Loucy (cell line): ENCODE measurements around the gene DOCK8.
A peak's percentile ranks its signal among the peaks of the same experiment; 100 is the strongest.

ENCODE experiments used
- H2AFZ ChIP-seq: fragments of 200-600 bp; sonication (generic); 2 replicates; pipeline ENCODE4 v1.6.0; 2016; ENCODE audit warnings: antibody characterized with exemption, mild to moderate bottlenecking, low read length, moderate library complexity
- H3F3A ChIP-seq: fragments of 200-600 bp; 2 replicates; pipeline ENCODE4 v1.6.0; 2016; ENCODE audit warnings: antibody characterized with exemption, low read depth, mild to moderate bottlenecking
- H3K27me3 ChIP-seq: fragments of 200-600 bp; sonication (generic); 2 replicates; pipeline ENCODE4 v1.6.1; 2014; ENCODE audit warnings: low read length, mild to moderate bottlenecking; ENCODE audit not compliant: insufficient read depth, poor library complexity, severe bottlenecking
- H3K36me3 ChIP-seq: fragments of 200-600 bp; sonication (generic); 2 replicates; pipeline ENCODE4 v1.6.1; 2016; ENCODE audit warnings: low read length; ENCODE audit not compliant: insufficient read depth
- H3K4me1 ChIP-seq: fragments of 200-600 bp; sonication (generic); 2 replicates; pipeline ENCODE4 v1.5.1; 2014; ENCODE audit warnings: low read length, mild to moderate bottlenecking; ENCODE audit not compliant: insufficient read depth, poor library complexity, severe bottlenecking
- H3K4me2 ChIP-seq: fragments of 200-600 bp; sonication (generic); 2 replicates; pipeline ENCODE4 v1.6.0; 2014; ENCODE audit warnings: antibody characterized with exemption, low read length, low read depth, mild to moderate bottlenecking; ENCODE audit not compliant: poor library complexity, severe bottlenecking
- H3K4me3 ChIP-seq: fragments of 200-600 bp; sonication (generic); 2 replicates; pipeline ENCODE4 v1.5.1; 2014; ENCODE audit warnings: low read length, mild to moderate bottlenecking, mixed read lengths; ENCODE audit not compliant: poor library complexity, severe bottlenecking
- H3K79me2 ChIP-seq: fragments of 200-600 bp; sonication (generic); 2 replicates; pipeline ENCODE4 v1.6.1; 2014; ENCODE audit warnings: low read length; ENCODE audit not compliant: insufficient read depth
- H3K9ac ChIP-seq: fragments of 200-600 bp; sonication (generic); 2 replicates; pipeline ENCODE4 v1.6.0; 2014; ENCODE audit warnings: mild to moderate bottlenecking, low read depth, low read length, moderate library complexity; ENCODE audit not compliant: poor library complexity, severe bottlenecking
- H3K9me2 ChIP-seq: fragments of 200-600 bp; sonication (generic); replicated peaks from 2 replicates; pipeline ENCODE4 v1.6.1; 2016; ENCODE audit warnings: low read depth, low read length, mixed read lengths
- H3K9me3 ChIP-seq: fragments of 200-600 bp; sonication (generic); 2 replicates; pipeline ENCODE4 v1.6.1; 2014; ENCODE audit warnings: mild to moderate bottlenecking, antibody characterized with exemption, low read length, low read depth; ENCODE audit not compliant: insufficient read depth
- H4K20me1 ChIP-seq: fragments of 200-600 bp; sonication (generic); 2 replicates; pipeline ENCODE4 v1.6.0; 2014; ENCODE audit warnings: antibody characterized with exemption, low read length, mild to moderate bottlenecking; ENCODE audit not compliant: insufficient read depth, poor library complexity, severe bottlenecking
- EZH2phosphoT487 ChIP-seq: fragments of 200-600 bp; IDR thresholded peaks from 2 replicates; pipeline ENCODE4 v1.6.1; 2018; ENCODE audit warnings: antibody characterized with exemption, mild to moderate bottlenecking, moderate library complexity, borderline replicate concordance
- TF ChIP-seq, protein P1 (sequence below): fragments of 200-600 bp; sonication (generic); conservative IDR thresholded peaks from 2 replicates; pipeline ENCODE4 v1.5.1; 2014; ENCODE audit warnings: mild to moderate bottlenecking, antibody characterized with exemption, low read length

The DOCK8 gene

DNA sequence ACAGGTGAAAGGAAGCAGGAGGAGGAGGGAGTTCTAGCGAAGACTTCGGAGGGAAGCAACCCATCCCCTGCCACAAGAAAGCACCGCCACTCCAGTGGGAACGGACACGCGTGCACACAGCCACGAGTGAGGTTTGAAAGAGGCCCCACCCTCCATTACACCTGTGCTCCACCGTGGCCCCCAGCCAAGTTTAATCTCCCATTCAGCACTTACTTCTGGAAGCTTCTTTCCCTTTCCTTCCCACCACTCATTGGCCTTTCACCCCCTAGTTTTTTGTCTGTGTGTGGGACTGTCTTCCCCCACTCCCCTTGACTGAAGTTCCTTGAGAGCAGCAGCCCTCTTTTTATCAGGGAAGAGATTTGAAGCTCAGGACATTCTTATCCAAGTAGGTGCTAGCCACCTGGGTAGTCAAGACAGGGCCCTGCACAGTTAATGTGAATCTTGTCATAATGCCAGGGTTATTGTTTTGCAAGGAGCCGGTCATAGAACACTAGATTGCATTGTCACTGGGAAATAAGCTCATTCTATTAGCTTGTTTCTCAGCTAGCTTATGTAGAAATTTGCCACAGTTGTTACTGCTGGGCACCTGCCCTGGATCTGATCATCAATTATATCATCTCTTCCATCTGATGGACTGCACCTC lies 256.0 kb downstream of the DOCK8 start:
- peak overlapping the region; percentile 95 for H2AFZ ChIP-seq
- H3K4me3 ChIP-seq: peak overlapping the region; percentile 87

DNA sequence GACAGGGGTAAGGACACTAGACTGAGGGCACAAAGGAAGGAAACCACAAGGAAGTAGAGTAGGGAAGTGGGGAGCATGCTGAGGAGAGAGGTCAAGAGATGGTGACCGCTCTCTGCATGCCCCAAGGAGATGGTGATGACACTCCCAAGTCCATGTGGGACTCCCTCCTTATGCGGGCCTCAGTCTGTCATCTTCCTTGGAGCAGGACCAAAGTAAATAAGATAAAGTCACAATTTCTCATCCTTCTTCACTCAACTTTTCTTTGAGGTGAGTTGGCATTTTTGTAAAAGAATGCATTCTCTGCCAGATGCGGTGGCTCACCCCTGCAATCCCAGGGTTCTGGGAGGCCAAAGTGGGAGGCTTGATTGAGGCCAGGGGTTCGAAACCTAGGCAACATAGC lies 256.7 kb downstream of the DOCK8 start:
- Histone ChIP-seq H3K27me3 (no peaks in the 10 kb centered on the region), H3K4me1 (peaks cover 15% of the 10 kb centered on the region), H2AFZ (no peak overlapping the region), H3K36me3 (peaks cover 3% of the 10 kb centered on the region; the same call in 1 of the 2 replicates), H3K4me2 (peak overlapping the region; percentile 98), H3K4me3 (peak overlapping the region; percentile 87), H3K79me2 (peaks cover 5% of the 10 kb centered on the region; the same call in 1 of the 2 replicates), H4K20me1 (no peaks in the 10 kb centered on the region), H3F3A (peaks cover 7% of the 10 kb centered on the region; the same call in 1 of the 2 replicates), H3K9ac (peak overlapping the region; percentile 86), H3K9me3 (no peaks in the 10 kb centered on the region), H3K9me2 (no peaks in the 10 kb centered on the region)
- TF ChIP-seq EZH2phosphoT487: no peak
- TF ChIP-seq, protein P1, sequence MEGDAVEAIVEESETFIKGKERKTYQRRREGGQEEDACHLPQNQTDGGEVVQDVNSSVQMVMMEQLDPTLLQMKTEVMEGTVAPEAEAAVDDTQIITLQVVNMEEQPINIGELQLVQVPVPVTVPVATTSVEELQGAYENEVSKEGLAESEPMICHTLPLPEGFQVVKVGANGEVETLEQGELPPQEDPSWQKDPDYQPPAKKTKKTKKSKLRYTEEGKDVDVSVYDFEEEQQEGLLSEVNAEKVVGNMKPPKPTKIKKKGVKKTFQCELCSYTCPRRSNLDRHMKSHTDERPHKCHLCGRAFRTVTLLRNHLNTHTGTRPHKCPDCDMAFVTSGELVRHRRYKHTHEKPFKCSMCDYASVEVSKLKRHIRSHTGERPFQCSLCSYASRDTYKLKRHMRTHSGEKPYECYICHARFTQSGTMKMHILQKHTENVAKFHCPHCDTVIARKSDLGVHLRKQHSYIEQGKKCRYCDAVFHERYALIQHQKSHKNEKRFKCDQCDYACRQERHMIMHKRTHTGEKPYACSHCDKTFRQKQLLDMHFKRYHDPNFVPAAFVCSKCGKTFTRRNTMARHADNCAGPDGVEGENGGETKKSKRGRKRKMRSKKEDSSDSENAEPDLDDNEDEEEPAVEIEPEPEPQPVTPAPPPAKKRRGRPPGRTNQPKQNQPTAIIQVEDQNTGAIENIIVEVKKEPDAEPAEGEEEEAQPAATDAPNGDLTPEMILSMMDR: no peak

More for the DNA sequence above, 256.0 kb downstream of the DOCK8 start:
- Histone ChIP-seq H3K27me3 (no peaks in the 10 kb centered on the region), H3K9ac (peak overlapping the region; percentile 86), H4K20me1 (no peaks in the 10 kb centered on the region), H3K9me3 (no peaks in the 10 kb centered on the region), H3K79me2 (peaks cover 5% of the 10 kb centered on the region; the same call in 1 of the 2 replicates), H3K4me2 (peak overlapping the region; percentile 98), H3F3A (peaks cover 7% of the 10 kb centered on the region; the same call in 1 of the 2 replicates), H3K4me1 (peaks cover 15% of the 10 kb centered on the region), H3K9me2 (no peaks in the 10 kb centered on the region), H3K36me3 (peaks cover 7% of the 10 kb centered on the region; the same call in 1 of the 2 replicates)
- no peak for TF ChIP-seq EZH2phosphoT487
- TF ChIP-seq, protein P1: no peak

DNA sequence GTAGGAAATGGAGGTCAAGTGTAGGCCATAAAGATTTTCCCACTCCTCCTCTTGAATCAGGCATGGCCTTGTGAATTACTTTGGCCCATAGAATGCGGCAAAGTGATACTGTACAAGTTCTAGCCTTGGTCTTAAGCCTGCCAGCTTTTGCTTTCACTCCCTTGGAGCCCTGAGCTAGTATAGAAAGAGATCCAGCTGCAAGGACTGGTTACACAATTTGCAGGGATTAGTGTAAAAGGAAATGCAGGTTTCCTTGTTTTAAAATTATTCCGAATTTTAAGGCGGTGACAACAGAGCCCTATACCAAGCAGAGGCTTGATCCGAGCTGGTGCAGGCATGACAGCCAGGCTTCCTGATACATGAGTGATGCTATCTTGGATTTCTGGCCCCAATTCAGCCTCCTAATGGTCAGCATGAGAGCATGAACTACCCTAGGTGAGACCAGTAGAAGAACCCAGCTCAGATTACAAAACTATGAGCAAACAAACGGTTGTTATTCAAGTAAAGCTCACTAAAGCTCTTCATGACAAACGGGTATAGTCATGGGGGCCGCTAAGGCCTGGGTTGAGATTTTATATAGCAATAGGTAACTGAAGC lies 257.9 kb downstream of the DOCK8 start:
- TF ChIP-seq, protein P1: no peak
- TF ChIP-seq EZH2phosphoT487: no peak
- Histone ChIP-seq H3K9me2 (no peaks in the 10 kb centered on the region), H3K4me2 (no peak overlapping the region), H3K4me3 (no peak overlapping the region), H3K36me3 (no peaks in the 10 kb centered on the region), H3K27me3 (no peaks in the 10 kb centered on the region), H3K9ac (no peak overlapping the region), H3K9me3 (no peaks in the 10 kb centered on the region), H3K4me1 (peaks cover 15% of the 10 kb centered on the region), H2AFZ (no peak overlapping the region), H3F3A (peaks cover 2% of the 10 kb centered on the region; the same call in 1 of the 2 replicates), H3K79me2 (peaks cover 5% of the 10 kb centered on the region; the same call in 1 of the 2 replicates), H4K20me1 (no peaks in the 10 kb centered on the region)
